GM21423 (cell line): ENCODE data around the gene MOB3C.
"Not testable (repeated sequence)": the region's sequence is repeated elsewhere in the genome, so short reads cannot be mapped to it uniquely, and the experiment has no call there.

Source experiments
- ATAC-seq: cut with Tn5 transposase; IDR thresholded peaks from one replicate; pipeline ENCODE4 v1.9.1; 2021; ENCODE audit warnings: mild to moderate bottlenecking, moderate library complexity; ENCODE audit not compliant: unreplicated experiment

The MOB3C gene

DNA sequence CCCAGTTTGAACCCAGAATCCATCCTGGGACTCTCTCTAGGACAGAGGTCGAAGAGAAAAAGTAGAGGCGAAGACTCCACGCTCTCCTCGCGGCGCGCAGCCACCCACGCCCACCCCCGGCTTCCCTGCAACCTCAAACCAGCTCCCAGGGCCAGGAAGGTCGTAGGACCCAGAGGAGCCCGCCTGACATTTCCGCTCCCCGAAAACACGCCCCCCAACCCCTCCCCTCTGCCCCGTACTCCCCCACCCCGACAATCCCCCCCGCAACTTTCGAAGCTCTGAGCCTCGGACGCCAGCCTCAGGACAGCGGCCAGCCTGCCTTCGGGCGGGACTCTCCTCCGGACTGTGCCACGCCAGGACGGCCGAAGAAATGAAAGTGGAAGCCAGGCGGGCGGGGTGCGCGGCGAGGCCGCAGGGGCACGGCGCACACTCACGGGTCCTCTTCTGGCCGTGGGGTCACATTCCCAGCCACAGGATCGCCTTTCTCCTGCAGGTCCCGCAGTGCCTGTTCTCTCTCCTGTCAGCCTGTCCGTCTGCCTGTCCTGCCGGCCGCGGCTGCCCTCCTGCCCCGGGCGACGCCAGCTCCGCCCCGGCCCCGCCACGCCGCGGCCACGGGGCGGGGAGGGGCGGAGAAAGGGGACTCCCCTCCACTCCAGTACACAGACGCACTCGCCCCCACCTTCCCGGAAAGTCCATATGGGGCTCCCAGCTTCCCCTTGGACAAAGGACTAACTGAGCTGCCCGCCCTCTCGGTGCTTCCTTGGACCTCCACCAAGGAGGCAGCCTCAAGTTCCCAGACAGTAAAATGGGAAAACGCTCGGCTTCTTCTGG, at the start of gene MOB3C:
MOB3C (minus strand) TSS at position 535 of the 831 bp plus-strand sequence. CDS start 3,490 bp downstream, outside the sequence.
- peak; percentile 74 for ATAC-seq

DNA sequence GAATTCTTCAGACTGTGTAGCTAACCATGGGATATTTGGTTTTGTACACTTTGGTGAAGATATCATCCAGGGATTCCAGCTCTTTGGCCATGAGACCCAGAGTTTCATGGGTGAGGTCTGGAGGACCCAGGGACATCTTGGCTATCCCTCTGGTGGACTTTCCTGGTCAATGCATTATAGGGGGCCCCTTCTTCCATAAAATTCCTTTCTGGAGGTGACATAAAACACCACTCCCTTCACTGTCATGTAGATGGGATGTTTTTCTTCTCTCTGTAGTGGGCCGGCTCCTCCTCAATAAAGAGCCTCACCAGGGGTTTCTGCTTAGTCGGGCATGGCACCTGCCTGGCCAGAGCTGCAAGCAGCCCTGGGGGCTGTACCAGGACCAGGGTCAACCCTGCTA, 49.4 kb upstream of the MOB3C start:
- ATAC-seq, result no peak

DNA sequence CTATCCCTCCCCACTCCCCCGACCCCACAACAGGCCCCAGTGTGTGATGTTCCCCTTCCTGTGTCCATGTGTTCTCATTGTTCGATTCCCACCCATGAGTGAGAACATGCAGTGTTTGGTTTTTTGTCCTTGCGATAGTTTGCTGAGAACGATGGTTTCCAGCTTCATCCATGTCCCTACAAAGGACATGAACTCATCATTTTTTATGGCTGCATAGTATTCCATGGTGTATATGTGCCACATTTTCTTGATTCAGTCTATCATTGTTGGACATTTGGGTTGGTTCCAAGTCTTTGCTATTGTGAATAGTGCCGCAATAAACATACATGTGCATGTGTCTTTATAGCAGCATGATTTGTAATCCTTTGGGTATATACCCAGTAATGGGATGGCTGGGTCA, 46.3 kb upstream of the MOB3C start:
- ATAC-seq, result not testable (repeated sequence)

- peak; percentile 90 for ATAC-seq
These were observed 43.5 kb upstream of the MOB3C start for GRCh38 chr1:46660116-46660515.

DNA sequence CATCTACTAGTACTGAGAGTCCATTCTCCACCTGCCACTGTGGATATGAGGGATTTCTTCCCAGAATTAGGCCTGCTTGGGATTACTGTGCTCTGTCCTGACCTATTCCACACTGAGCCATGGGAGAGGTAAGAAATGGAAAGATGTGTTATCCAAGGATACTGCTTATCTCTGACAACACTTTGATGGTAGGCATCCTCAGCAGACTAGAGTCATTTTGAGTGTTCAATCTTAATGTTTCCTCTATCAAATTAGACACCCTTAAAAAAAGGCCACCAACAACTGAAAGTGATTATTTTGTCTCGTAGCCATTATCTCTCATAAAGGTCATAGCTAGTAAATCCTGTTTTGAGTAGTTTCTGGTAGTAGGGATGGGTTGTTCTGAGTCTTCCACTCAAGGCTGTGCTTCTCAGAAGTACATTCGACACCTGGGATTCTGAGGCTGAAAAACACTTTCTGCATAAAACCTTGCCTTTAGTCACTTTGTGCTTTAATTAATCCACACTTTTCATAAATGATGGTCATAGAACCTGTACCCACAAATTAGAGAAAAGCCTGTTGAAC, 42.8 kb upstream of the MOB3C start:
- ATAC-seq, result no peak

DNA sequence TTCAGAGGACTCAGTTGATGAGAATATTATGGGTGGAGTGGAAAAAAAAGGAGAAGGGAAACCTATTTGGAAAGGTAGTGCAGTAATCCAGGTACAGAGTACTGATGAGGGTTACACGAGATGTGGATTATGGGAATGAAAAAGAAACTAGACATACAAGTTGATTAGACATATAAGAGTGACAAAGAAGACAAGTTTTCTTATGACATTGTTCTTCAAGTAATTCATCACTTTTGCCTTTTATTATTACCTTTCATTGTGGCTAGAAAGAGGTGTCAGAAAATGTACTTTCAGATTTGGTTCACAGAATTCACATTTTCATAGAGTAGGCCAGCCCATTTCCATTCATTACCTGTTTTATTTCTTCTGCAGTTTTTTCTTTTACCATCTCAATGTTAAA, 41.2 kb upstream of the MOB3C start:
- no peak for ATAC-seq

DNA sequence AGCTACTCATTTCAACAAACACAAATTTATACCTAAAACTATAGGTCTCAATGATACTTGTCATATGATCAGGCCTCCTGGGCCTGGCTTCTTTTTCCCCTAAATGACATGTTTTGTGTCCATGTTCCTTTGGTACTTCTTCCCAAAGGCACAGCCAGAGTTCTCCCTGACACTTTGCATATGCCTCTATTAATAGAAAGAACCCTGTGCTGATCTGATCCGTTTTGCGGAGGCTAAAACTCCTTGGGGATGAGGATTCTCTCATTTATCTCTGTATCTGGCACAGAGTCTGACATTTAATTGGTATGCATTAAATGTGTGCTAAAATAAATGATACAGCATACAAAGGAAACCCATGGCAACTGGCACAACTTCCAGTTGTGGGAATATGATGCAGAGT, 40.0 kb upstream of the MOB3C start:
- ATAC-seq, result no peak

DNA sequence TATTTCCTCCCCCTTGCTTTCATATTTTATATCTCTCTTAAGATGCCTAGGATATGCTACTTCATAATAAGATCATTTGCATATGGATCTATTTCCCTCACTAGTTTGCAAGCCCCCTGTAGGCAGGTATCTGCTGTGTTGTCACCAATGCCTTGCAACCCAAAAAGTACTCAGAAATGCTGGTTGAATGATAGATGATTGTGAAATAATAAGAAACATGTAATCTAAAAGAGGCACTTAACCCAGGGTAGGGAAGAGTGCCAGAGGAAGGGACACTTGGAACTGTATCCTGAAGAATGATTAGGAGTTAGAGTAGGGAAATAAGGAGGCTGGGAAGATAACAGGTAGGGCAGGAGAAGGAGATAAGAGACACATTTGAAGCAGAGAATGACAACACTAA, 39.2 kb upstream of the MOB3C start:
- ATAC-seq, result no peak

- not testable (repeated sequence) for ATAC-seq
These were observed 38.1 kb upstream of the MOB3C start for GRCh38 chr1:46654698-46655097.

- no peak for ATAC-seq
These were observed 37.4 kb upstream of the MOB3C start for GRCh38 chr1:46654012-46654411.

DNA sequence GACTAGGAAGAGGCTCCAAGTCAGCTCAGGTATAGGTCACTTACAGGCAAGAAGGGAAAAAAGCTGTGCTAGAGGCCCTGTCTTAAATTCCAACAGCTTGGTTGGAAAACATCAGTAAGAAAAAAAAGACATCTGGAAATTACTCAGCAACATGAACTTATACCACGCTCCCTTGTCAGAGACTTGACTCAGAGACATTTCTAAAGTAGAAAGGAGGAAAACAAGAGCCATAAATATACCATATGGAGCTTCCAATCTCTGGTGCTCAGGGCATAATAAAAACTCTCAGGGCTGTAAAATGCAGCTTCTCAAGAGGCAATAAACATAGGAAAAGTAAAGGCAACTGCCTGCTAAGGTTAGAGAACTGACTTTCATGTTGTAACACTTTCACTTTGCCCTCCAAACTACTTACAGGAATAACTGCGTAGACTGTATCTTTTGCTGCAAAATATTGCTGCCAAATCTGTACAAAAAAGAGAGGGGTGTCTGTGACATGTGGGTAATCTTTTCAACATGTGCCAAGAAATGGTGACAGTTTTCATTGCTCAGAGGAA, 36.9 kb upstream of the MOB3C start:
- no peak for ATAC-seq

DNA sequence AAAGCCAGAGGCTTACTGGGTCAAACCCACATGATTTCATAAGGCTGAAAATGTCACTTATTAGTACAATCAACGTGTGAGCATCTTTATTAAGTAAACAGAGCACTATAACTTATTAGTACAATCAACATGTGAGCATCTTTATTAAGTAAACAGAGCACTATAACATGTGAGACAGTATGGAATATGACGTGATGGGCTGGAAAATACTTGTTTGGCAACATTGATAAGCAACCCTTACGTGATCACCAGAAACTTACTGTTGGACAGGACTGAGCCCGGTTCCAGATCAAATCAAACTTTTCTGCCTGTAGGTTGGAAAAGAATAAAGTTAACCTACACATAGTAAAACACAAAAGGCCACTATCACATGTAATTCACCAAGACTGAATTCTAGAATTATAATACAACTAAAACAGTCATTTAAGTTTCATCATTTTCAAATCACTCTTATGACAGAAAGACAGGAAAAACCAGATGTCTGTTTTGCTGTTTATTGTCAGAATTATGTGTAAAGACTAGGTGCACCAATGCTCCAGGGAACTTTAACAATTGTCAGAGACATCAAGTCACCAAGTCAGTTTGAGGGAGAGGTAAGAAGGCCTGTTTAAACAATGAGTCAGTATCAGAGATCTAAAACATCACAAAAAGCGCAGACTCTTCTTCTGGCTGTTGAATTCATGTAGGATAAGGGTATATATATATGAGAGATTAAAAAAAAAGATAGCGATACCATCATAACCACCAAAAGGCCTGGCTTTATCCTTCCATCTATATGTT, 35.9 kb upstream of the MOB3C start:
- no peak for ATAC-seq

DNA sequence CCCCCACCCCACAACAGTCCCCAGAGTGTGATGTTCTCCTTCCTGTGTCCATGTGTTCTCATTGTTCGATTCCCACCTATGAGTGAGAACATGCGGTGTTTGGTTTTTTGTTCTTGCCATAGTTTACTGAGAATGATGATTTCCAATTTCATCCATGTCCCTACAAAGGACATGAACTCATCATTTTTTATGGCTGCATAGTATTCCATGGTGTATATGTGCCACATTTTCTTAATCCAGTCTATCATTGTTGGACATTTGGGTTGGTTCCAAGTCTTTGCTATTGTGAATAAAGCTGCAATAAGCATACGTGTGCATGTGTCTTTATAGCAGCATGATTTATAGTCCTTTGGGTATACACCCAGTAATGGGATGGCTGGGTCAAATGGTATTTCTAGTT, 34.5 kb upstream of the MOB3C start:
- ATAC-seq, result not testable (repeated sequence)

DNA sequence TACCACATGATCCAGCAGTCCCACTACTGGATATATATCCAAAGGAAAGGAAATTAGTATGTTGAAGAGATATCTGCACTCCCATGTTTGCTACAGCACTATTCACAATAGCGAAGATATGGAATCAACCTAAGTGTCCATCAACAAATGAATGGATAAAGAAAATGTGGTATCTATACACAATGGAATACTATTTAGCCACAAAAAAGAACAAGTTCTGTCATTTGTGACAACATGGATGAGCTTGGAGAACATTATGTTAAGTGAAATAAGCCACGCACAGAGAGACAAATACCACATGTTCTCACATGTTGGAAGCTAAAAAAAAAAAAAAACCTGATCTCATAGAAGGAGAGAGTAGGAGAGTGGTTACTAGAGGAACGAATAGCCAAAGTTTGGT, 33.9 kb upstream of the MOB3C start:
- no peak for ATAC-seq

DNA sequence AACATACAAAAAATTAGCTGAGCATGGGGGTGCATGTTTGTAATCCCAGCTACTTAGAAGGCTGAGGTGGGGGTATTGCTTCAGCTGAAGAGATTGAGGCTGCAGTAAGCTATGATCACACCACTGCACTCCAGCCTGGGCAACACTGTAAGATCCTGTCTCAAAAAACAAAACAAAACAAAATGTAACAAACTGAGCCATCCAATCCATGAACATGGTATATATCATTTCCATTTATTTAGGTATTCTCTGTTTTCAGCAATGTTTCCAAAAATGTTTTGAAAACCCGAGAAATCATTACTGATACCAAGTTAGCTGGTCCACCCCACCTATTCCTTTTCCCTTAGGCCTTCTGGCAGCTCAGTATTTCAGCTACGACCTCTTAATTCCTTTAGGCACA, 33.2 kb upstream of the MOB3C start:
- no peak for ATAC-seq

- no peak for ATAC-seq
These were observed 31.0 kb upstream of the MOB3C start for GRCh38 chr1:46647611-46648010.

DNA sequence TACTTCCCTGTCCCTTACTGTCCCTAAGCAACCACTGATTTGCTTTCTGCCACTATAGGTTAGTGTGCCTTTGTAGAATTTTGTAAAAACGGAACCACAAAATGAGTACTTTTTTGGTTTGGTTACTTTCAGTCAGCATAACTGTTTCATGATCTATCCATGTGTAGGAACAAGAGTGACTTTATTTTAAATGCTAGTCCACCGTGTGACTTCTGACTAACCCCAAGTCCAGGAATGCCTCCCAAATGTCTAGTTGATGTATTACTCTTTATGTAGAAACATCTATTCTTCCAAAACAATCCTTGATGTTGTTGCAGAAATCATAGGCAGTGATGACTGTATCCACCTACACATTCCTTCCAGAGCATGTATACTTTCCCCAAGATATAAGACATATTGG, 30.2 kb upstream of the MOB3C start:
- ATAC-seq, result no peak

DNA sequence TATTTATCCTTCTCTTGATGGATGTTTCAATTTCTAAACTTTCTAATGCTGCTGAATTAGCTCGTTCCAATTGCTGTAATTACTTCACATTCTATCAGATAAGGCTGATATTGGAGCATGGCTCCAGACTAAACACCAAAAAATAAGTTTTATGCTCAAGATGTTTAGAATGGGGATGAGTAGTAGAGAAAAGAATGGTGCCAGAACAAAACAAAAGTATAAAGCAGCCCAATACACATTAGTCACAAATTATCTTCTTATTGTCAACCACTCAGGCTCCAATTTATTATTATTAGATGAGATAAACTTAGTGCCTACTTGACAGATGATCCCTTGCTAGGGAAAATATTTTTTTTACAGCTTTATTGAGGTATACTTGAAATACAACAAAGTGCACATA, 29.7 kb upstream of the MOB3C start:
- ATAC-seq, result no peak

DNA sequence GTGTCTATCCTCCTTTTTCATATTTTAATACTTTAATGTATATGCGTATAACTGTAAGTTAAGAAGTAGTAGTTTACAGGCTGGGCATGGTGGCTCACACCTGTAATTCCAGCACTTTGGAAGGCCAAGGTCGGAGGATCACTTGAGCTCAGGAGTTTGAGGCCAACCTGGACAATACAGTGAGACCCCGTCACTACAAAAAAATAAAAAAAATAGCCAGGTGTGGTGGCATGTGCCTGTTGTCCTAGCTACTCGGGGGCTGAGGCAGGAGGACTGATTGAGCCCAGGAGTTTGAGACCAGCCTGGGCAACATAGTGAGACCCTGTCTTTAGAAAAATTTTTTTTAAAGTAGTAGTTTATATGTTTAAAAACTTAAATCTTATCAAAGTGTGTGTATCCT, 29.2 kb upstream of the MOB3C start:
- ATAC-seq, result no peak

DNA sequence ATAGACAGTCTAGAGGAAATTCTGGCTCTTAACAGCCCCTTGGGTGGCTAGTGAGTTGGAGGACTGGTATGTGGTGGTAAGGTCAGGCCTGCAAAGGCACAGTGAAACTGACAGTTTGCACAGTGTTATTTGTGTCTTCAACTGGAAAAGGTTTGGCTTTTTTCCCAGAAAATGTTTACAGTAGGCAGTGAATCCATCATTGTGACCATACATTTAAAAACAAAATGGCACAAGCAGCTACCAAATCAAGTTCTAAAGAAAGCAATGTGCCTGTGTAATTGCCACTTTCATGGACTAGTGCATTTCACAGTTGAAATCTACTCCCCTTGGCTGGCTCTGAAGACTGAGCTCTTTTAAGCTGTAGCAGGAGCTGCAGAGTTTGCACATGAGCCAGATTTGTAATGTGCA, 26.8 kb upstream of the MOB3C start:
- ATAC-seq, result no peak

DNA sequence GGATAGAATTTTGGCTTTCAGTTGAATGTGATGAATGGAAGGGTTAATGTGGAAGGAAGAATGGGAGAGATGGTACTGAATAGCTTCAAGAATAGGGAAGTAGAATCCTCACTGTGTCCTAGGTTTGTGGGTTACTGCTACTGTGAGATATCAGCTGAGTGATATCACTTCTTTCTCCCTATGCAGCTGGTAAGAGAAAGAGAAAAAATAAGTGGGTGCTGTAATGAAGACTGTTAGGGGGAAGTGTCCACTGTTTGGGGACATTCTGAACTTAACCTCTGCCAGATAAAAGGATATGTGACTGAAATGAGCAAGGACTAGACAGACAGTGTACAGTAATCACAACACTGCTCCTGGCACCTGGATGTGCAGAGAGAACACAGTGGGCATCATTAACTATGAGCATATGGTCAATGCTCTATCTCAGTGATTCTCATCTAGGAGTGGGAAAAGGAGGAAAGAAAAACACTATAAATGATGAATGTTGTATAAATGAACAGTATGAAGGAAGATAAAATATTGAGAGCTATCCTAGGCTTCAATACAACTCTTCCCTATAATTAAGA, 25.6 kb upstream of the MOB3C start:
- no peak for ATAC-seq
